ENCODE measurements around the gene UPK2.

The UPK2 gene

DNA sequence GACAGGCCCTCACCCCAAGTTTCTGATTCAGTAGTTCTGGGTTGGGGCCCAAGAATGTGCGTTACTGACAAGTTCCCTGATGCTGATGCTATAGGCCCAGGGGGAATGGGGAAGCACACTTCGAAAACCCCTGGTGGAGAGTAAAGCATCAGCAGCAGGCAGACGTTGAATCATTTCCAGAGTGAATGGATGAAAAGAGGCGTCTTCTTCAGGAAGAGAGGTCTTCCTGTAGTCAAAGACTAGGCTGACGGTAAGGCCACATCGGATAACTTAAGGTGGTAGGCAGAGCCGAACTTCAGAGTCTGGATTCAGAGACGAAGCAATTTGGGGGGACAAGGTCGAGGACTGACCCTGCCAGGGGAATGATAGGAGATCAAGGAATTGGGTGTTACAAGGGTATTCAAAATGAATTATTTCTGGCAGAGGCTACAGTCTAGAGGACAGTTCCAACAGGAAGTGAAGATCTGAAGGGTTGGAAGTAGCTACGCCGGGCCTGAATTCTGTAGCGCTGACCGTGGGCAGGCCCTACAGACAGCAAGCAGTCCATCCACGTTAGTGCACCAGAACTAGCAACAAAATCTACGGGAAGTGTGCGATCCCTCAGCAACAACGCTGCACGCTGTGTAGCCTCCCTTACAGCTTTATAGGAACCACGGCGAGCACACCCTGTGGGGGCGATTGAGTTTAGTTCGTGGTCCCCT, 41.0 kb downstream of the UPK2 start:
- DNase-seq, result no peak

DNA sequence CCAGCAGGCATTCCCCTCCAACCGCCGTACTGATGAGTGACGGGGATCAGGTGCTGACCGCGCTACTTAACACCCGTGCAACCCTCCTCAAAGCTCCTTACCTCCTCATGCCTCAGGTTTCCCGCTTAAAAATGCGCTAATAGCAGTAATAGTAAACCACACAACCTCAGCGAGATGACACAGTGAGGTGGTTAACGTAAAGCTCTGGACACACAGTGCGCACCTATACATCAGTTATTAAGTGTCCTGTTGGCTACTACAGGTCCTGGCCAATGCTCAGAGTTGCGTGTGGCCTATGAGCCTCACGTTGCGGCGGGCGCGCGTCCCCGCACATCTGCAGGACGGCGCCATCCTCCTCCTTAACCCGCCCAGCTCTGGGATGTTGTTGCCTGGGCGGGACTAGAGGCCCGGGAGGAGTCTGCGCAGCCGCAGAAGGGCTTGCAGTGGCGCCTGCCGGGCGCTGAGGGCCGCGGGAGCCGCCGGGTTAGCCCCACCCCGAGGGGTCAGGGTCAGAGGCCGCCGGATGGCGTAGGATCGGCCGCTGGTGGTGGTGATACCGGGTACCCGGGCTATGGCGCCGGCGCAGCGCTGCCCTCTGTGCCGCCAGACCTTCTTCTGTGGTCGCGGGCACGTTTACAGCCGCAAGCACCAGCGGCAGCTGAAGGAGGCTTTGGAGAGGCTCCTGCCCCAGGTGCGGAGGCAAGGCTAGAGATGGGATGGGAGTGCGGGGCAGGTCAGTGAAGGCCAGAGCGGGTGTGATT, 41.7 kb downstream of the UPK2 start, which contains the start of gene CENATAC:
Gene CENATAC (plus strand): TSS at position 512 of the 761 bp plus-strand sequence. CDS start 60 bp downstream, at position 572.
- peak; percentile 95 for DNase-seq

DNA sequence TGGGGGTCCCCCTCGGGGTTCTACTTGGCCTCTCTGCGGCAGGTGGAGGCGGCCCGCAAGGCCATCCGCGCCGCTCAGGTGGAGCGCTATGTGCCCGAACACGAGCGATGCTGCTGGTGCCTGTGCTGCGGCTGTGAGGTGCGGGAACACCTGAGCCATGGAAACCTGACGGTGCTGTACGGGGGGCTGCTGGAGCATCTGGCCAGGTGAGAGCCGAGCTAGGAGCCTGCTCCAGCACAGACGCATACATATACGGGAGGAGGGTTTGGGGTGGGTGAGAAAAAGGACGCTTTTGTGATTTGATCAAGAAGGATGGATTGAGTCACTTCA, 42.3 kb downstream of the UPK2 start:
- no peak for DNase-seq

DNA sequence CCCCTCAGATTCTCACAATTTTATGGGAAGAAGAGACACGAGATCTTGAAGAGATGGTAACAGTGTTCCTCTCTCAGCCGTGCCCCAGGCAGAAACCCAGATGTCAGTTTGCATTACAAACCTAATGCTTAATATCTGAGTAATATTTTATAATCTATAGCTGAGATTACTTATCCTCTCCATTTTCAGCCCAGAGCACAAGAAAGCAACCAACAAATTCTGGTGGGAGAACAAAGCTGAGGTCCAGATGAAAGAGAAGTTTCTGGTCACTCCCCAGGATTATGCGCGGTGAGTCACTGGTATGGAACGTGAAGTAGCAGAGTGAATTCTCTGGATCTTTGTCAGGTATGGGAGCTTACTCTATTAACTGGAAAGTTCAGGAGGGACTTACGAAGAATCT, 42.7 kb downstream of the UPK2 start:
- no peak for DNase-seq

DNA sequence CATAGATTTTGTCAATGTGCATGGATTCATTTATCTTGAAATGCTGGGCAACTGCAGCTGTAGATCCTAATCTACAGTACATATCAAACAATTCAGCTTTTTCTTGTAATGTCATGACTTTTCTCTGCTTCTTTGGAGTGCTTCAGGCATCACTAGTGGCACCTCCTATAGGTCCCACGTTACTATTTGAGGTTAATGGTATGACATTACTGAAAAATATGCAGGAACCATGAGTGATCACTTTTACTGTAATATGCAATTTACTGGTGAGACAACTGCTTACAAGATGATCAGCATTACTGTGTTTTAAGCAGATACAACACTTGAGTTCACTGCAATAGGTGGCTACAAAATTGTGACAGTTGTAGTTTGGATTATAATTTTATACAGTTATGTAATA, 44.8 kb downstream of the UPK2 start:
- no peak for DNase-seq

DNA sequence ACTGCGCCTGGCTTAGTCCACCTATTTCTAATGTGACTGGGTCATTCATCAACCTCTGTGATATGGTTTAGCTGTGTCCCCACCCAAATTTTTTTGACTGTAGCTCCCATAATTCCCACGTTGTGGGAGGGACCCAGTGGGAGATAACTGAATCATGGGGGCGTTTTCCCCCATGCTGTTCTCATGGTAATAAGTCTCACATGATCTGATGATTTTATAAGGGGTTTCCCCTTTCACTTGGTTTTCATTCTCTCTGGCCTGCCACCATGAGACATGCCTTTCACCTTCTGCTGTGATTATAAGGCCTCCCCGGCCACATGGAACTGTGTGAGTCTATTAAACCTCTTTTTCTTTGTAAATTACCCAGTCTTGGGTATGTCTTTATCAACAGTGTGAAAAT, 50.6 kb downstream of the UPK2 start:
- no peak for DNase-seq

All from NK-92 treated with Interleukin-12 subunit alpha and Interleukin-12 subunit beta, amount 100 ng/mL, for 24 hours (cell line).